Measurements from ENCODE around the gene SCNN1A.

Gene SCNN1A

GRCh38 chr12:6337958-6338433 is 37.4 kb downstream of the SCNN1A start:
- Histone ChIP-seq H2AK5ac (ENCODE audit: low read length) (no peak overlapping the region), H4K12ac (ENCODE audit: low read depth, low read length) (peak overlapping the region; percentile 7), H3K4me3 (ENCODE audit: low read depth, low read length) (no peak overlapping the region), H3K79me2 (ENCODE audit: control insufficient read depth, insufficient read depth, low read length, poor library complexity) (peaks cover 40% of the 10 kb centered on the region), H2BK120ac (ENCODE audit: insufficient read depth, low read length, poor library complexity) (no peak overlapping the region), H3K4me1 (ENCODE audit: control insufficient read depth in 1 of 2, insufficient read depth in 2 of 2, low read length in 2 of 2) (peaks cover 39 to 52% of the 10 kb centered on the region in 2 experiments), H2AFZ (ENCODE audit: insufficient read depth, low read length, poor library complexity) (no peak overlapping the region), H3K27me3 (ENCODE audit: insufficient read depth, low read length) (no peaks in the 10 kb centered on the region), H3K18ac (ENCODE audit: low read length) (peak overlapping the region; percentile 14), H3K4me2 (ENCODE audit: low read length) (no peak overlapping the region), H3K23ac (ENCODE audit: low read length) (no peak overlapping the region), H4K91ac (ENCODE audit: low read depth, low read length) (no peak overlapping the region), H3K9ac (ENCODE audit: low read length) (no peak overlapping the region), H3K79me1 (ENCODE audit: low read length) (peaks cover 42% of the 10 kb centered on the region), H3K9me3 (ENCODE audit: insufficient read depth, low read depth, low read length) (no peaks in the 10 kb centered on the region), H2BK5ac (ENCODE audit: low read depth, low read length, poor library complexity) (no peak overlapping the region), H3K36me3 (ENCODE audit: control insufficient read depth in 1 of 2, insufficient read depth in 2 of 2, low read length in 2 of 2) (peaks cover 18% of the 10 kb centered on the region in 2 experiments), H3K14ac (ENCODE audit: low read length) (no peak overlapping the region), H2BK12ac (ENCODE audit: low read length) (no peak overlapping the region), H4K8ac (ENCODE audit: low read depth, low read length) (no peak overlapping the region), H3K4ac (ENCODE audit: low read depth, low read length) (peak overlapping the region; percentile 48), H3K27ac (ENCODE audit: low read depth, low read length) (peak overlapping the region; percentile 5)
- peak; percentile 37 to 62 for DNase-seq
- WGBS (ENCODE audit: extremely low coverage, insufficient coverage, insufficient read length): no CpG with 5 or more reads among the region's 12 CpGs

GRCh38 chr12:6336889-6337853 is 38.2 kb downstream of the SCNN1A start:
- Histone ChIP-seq H3K4me3 (ENCODE audit: low read depth, low read length) (no peak overlapping the region), H3K9ac (ENCODE audit: low read length) (peak overlapping the region; percentile 67), H3K79me1 (ENCODE audit: low read length) (peaks cover 39% of the 10 kb centered on the region), H4K91ac (ENCODE audit: low read depth, low read length) (peak overlapping the region; percentile 88), H2BK12ac (ENCODE audit: low read length) (peak overlapping the region; percentile 88), H3K27me3 (ENCODE audit: insufficient read depth, low read length) (no peaks in the 10 kb centered on the region), H2BK5ac (ENCODE audit: low read depth, low read length, poor library complexity) (peak overlapping the region; percentile 86), H4K8ac (ENCODE audit: low read depth, low read length) (peak overlapping the region; percentile 83), H3K23ac (ENCODE audit: low read length) (no peak overlapping the region), H2AK5ac (ENCODE audit: low read length) (peak overlapping the region; percentile 95), H3K27ac (ENCODE audit: low read depth, low read length) (peak overlapping the region; percentile 93), H3K9me3 (ENCODE audit: insufficient read depth, low read depth, low read length) (no peaks in the 10 kb centered on the region), H3K4me2 (ENCODE audit: low read length) (peak overlapping the region; percentile 58), H3K79me2 (ENCODE audit: control insufficient read depth, insufficient read depth, low read length, poor library complexity) (peaks cover 40% of the 10 kb centered on the region), H2AFZ (ENCODE audit: insufficient read depth, low read length, poor library complexity) (peak overlapping the region; percentile 9), H3K14ac (ENCODE audit: low read length) (peak overlapping the region; percentile 46), H2BK120ac (ENCODE audit: insufficient read depth, low read length, poor library complexity) (peak overlapping the region; percentile 86), H3K4ac (ENCODE audit: low read depth, low read length) (peak overlapping the region; percentile 35), H4K12ac (ENCODE audit: low read depth, low read length) (peak overlapping the region; percentile 15), H3K36me3 (ENCODE audit: control insufficient read depth in 1 of 2, insufficient read depth in 2 of 2, low read length in 2 of 2) (peaks cover 23 to 26% of the 10 kb centered on the region in 2 experiments), H3K18ac (ENCODE audit: low read length) (peak overlapping the region; percentile 65), H3K4me1 (ENCODE audit: control insufficient read depth in 1 of 2, insufficient read depth in 2 of 2, low read length in 2 of 2) (peaks cover 34 to 47% of the 10 kb centered on the region in 2 experiments)
- peak in 1 of 2 donors; percentile 48 for DNase-seq
- WGBS (ENCODE audit: extremely low coverage, insufficient coverage, insufficient read length): no CpG with 5 or more reads among the region's 15 CpGs

GRCh38 chr12:6336079-6336888 is 39.1 kb downstream of the SCNN1A start:
- H3K4ac ChIP-seq (ENCODE audit: low read depth, low read length): peak overlapping the region; percentile 81
- peak; percentile 98 for DNase-seq
- H3K27ac ChIP-seq (ENCODE audit: low read depth, low read length): peak overlapping the region; percentile 93
- H3K14ac ChIP-seq (ENCODE audit: low read length): peak overlapping the region; percentile 96
- peak overlapping the region; percentile 94 for H2BK5ac ChIP-seq (ENCODE audit: low read depth, low read length, poor library complexity)
- H3K23ac ChIP-seq (ENCODE audit: low read length): no peak overlapping the region
- H3K36me3 ChIP-seq (ENCODE audit: control insufficient read depth in 1 of 2, insufficient read depth in 2 of 2, low read length in 2 of 2): peaks cover 29 to 32% of the 10 kb centered on the region in 2 experiments
- H3K9me3 ChIP-seq (ENCODE audit: insufficient read depth, low read depth, low read length): no peaks in the 10 kb centered on the region
- H2BK12ac ChIP-seq (ENCODE audit: low read length): peak overlapping the region; percentile 88
- peaks cover 31% of the 10 kb centered on the region for H3K79me1 ChIP-seq (ENCODE audit: low read length)
- peak overlapping the region; percentile 25 for H3K4me3 ChIP-seq (ENCODE audit: low read depth, low read length)
- peak overlapping the region; percentile 85 for H4K8ac ChIP-seq (ENCODE audit: low read depth, low read length)
- peak overlapping the region; percentile 42 for H2AFZ ChIP-seq (ENCODE audit: insufficient read depth, low read length, poor library complexity)
- peaks cover 33 to 44% of the 10 kb centered on the region in 2 experiments for H3K4me1 ChIP-seq (ENCODE audit: control insufficient read depth in 1 of 2, insufficient read depth in 2 of 2, low read length in 2 of 2)
- peak overlapping the region; percentile 95 for H2AK5ac ChIP-seq (ENCODE audit: low read length)
- peak overlapping the region; percentile 58 for H3K4me2 ChIP-seq (ENCODE audit: low read length)
- no CpG with 5 or more reads among the region's 12 CpGs for WGBS (ENCODE audit: extremely low coverage, insufficient coverage, insufficient read length)
- H4K91ac ChIP-seq (ENCODE audit: low read depth, low read length): peak overlapping the region; percentile 97
- H3K18ac ChIP-seq (ENCODE audit: low read length): peak overlapping the region; percentile 93
- no peaks in the 10 kb centered on the region for H3K27me3 ChIP-seq (ENCODE audit: insufficient read depth, low read length)
- peaks cover 35% of the 10 kb centered on the region for H3K79me2 ChIP-seq (ENCODE audit: control insufficient read depth, insufficient read depth, low read length, poor library complexity)
- H2BK120ac ChIP-seq (ENCODE audit: insufficient read depth, low read length, poor library complexity): peak overlapping the region; percentile 89
- H3K9ac ChIP-seq (ENCODE audit: low read length): no peak overlapping the region
- H4K12ac ChIP-seq (ENCODE audit: low read depth, low read length): peak overlapping the region; percentile 36

Data from trophoblast cell (in vitro differentiated cells and primary cell).